Muscle layer of colon (tissue), 2 donors: ENCODE results near the gene C14orf132.
A peak's percentile ranks its signal among the peaks of the same experiment; 100 is the strongest.

Experiments used
- H3K27ac ChIP-seq: one replicate; pipeline ENCODE4 v1.7.0; 2013; ENCODE audit warnings: low read depth, mild to moderate bottlenecking, low read length, moderate library complexity
- H3K27me3 ChIP-seq, 2 donors: one replicate each; pipeline ENCODE4 v1.7.0; 2013; ENCODE audit warnings: low read length in 2 of 2, mild to moderate bottlenecking in 2 of 2; ENCODE audit not compliant: insufficient read depth in 2 of 2, control insufficient read depth in 1 of 2
- H3K36me3 ChIP-seq: one replicate; pipeline ENCODE4 v1.7.0; 2013; ENCODE audit warnings: mild to moderate bottlenecking, low read length; ENCODE audit not compliant: insufficient read depth
- H3K4me1 ChIP-seq: one replicate; pipeline ENCODE4 v1.7.0; 2013; ENCODE audit warnings: mild to moderate bottlenecking, low read length; ENCODE audit not compliant: insufficient read depth
- H3K4me3 ChIP-seq, 2 donors: one replicate each; pipeline ENCODE4 v1.7.0; 2013; ENCODE audit warnings: low read length in 2 of 2, low read depth in 1 of 2, mild to moderate bottlenecking in 1 of 2, moderate library complexity in 1 of 2
- H3K9ac ChIP-seq: one replicate; pipeline ENCODE4 v1.7.0; 2013; ENCODE audit warnings: low read length
- H3K9me3 ChIP-seq: one replicate; pipeline ENCODE4 v1.7.0; 2013; ENCODE audit warnings: mild to moderate bottlenecking, low read length
- donor health status: abdominal sarcoma.
- donor health status: Adenocarcinoma of cecum.

Gene C14orf132

DNA sequence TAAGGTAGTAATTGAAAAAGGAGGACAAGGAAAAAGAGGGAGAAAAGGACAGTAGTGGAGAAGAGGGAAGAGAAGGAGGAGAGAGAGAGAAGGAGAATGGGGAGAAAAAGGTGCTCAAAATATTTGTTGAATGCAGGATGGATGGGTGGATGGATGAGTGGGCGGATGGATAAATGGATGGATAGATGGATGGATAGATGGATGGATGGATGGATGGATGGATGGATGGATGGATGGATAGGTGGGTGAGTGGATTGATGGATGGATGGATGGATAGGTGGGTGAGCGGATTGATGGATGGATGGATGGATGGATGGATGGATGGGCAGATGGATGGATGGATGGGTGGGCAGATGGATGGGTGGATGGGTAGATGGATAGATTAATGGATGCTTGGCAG lies 21.3 kb upstream of the C14orf132 start:
- no peak overlapping the region for H3K4me3 ChIP-seq
- H3K9me3 ChIP-seq: no peaks in the 10 kb centered on the region
- no peak overlapping the region for H3K27ac ChIP-seq
- no peak overlapping the region for H3K9ac ChIP-seq
- no peaks in the 10 kb centered on the region for H3K4me1 ChIP-seq
- H3K36me3 ChIP-seq: no peaks in the 10 kb centered on the region
- no peaks in the 10 kb centered on the region for H3K27me3 ChIP-seq

DNA sequence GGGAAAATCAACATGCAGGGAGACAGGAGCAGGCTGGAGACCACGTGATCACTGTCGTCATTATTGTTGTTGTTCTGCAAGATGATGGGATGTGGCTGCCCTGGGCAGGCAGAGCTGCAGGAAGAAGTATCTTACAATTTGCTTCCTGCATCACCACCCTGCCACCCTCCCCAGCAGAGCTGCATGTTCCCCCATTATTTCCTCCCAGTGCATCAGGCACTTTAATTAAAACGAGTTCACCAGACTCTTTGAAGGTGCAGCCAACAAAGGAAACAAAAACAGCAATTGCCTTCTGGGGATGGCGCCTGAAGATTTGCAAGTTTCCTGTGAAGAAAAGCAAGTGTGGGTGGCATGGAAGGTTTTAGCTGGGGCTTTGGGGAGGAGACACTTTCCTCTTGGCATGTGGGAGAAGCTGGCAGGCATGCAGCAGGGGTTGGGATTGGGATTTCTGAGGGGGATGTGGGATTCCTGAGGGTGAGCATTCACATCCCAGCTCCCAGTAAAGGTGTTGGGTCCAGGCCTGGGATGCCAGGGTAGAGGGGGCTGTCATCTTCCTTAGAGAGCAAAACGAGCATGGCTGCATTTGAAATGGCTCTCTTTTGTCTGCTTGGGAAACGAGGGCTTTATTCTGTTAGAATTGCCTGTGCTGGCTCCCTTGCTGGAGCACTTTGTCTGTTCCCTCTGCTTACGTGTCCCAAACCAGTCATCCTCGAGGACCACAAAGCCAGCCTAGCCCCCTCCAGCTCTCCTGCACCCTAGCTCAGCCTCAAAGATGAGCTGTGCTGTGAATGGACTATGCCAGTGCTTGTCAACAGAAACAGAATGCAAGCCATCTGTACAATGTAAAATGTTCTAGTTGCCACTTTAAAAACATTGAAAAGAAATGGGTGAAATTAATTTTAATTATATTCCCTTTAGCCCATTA lies 11.5 kb upstream of the C14orf132 start:
- Histone ChIP-seq H3K27me3 (no peaks in the 10 kb centered on the region), H3K4me3 (no peak overlapping the region), H3K27ac (no peak overlapping the region), H3K4me1 (peaks cover 19% of the 10 kb centered on the region), H3K9me3 (no peaks in the 10 kb centered on the region), H3K9ac (no peak overlapping the region), H3K36me3 (no peaks in the 10 kb centered on the region)

DNA sequence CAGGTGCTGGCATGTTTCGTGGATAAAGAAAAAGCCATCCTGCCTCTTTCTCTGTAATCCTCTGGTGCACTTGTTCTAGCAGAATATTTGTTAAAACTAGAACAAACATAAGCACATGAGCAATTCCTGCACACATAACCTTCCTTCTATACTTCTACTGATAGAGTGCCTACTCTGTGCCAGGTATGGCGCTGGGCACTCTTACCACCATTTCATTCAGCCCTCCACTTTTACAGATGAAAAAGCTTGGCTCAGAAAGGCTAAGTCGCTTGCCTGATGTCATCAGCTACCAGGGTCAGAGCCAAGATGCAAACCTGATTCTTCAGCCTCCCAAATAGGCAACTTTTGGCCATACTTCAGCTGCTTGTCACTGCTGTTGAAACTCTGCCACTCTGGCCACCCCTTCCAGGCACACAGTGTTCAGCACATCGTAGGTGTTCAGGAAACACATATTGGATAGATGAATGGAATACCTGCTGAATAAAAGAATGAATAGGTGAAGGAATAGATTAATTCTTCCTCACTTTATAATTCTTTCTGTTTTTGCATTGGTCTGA lies 10.0 kb upstream of the C14orf132 start:
- no peak overlapping the region for H3K9ac ChIP-seq
- H3K27ac ChIP-seq: no peak overlapping the region

DNA sequence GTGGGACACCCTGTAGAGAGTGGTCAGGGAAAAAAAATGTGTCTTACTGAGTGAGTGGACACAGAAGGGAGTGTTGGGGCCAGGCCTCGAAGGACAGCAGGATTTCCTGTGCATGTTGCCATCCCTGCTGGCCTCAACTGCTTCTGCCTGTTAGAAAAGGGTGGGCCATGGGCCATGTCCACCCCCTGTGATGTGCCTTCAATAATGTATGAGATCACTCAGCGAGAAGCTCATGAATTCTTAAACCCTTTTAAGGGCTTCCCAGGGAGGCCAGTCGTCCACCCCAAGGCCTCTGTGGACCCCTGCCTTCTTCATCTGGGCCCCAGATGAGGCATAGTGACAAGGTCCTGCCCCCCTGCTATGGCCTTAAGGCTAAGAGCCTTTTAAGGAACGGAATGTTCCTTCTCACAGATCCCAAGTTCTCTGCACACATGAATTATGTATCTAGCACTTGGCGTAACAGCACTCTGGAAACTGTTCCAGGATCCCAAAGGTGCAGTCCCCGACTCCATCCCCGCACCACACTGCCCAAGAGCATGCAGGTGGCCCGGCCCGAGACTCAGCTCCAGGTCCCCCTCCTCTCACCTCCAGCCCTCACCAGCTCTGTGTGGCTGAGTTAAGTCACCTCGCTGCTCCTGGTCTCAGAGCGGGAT lies 8.9 kb upstream of the C14orf132 start:
- Histone ChIP-seq H3K4me1 (peaks cover 19% of the 10 kb centered on the region), H3K27ac (no peak overlapping the region), H3K9me3 (no peaks in the 10 kb centered on the region), H3K36me3 (no peaks in the 10 kb centered on the region), H3K4me3 (no peak overlapping the region), H3K9ac (no peak overlapping the region), H3K27me3 (no peaks in the 10 kb centered on the region)

More for the DNA sequence above, 10.0 kb upstream of the C14orf132 start:
- Histone ChIP-seq H3K9me3 (no peaks in the 10 kb centered on the region), H3K27me3 (no peaks in the 10 kb centered on the region), H3K36me3 (no peaks in the 10 kb centered on the region), H3K4me1 (peaks cover 19% of the 10 kb centered on the region), H3K4me3 (no peak overlapping the region)

DNA sequence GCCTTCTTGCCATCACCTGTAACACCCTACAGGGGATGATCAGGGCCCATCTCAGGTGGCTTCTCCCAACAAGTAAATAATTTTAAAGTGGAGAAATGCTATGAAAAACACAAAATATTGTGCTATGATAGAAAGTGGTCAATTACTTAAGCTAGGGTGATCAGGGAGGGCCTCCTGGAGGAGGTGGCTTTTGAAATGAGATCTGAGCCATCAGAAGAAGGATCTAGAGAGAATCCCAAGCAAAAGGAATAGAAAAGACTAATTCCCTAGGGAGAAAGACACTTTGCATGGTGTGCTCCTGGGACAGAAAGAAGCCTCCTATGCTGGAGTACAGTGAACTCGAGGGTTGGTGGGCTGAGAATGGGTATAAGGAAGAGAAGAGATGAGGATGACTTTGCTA lies 7.5 kb upstream of the C14orf132 start:
- peaks cover 19% of the 10 kb centered on the region for H3K4me1 ChIP-seq
- H3K27ac ChIP-seq: no peak overlapping the region
- H3K4me3 ChIP-seq: no peak overlapping the region
- H3K27me3 ChIP-seq: no peaks in the 10 kb centered on the region
- no peaks in the 10 kb centered on the region for H3K36me3 ChIP-seq
- no peaks in the 10 kb centered on the region for H3K9me3 ChIP-seq
- H3K9ac ChIP-seq: no peak overlapping the region

DNA sequence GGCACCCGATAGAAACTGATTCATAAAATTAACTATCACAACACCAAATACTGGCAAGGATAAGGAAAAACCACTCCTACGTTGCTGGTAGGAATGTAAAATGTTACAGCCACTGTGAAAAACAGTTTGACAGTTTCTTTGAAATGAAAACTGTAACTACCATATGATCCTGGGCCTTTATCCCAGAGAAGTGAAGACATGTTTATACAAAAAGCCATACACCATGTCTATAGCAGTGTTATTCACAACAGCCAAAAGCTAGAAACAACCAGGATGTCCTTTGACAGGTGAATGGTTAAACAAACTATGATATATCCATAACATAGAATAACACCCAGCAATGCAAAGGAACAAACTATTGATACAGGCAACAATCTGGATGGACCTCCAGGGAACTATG lies 3.7 kb upstream of the C14orf132 start:
- Histone ChIP-seq H3K27me3 (peaks cover 0 to under 1% of the 10 kb centered on the region in 2 donors), H3K4me1 (peaks cover 14% of the 10 kb centered on the region), H3K36me3 (no peaks in the 10 kb centered on the region), H3K4me3 (no peak overlapping the region), H3K9ac (no peak overlapping the region), H3K9me3 (no peaks in the 10 kb centered on the region), H3K27ac (no peak overlapping the region)

DNA sequence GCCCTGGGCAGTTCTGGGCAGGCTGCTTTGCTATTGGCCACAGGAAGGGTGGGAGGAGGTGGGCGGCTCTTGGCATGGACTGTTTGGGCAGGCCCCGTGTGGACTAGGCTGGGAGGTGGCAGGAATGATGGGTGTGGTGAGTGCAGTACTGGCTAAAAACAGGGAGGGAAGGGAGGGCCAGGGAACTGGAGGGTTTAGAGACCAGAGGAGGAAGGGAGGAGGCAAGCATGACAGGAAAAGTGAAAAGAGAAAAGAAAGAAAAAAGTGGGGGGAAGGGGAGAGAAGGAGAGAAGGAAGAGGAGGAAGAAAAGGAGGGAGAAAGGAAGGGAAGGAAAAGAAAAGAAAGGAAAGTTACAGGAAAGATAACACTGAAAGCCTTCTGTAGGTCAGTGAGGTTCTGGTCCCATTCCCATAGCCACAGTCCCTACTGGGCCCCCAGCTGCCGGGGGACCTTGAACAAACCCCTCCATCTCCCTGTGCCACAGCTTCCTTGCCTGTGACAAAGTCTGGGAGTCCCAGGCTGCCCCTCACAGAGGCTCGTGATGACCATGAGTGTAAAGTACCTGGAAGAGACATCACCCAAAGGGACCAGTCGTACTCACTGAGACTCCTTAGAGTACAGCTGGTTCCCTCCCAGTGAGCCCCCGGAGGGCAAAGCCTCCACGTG lies 1.1 kb upstream of the C14orf132 start:
- H3K4me3 ChIP-seq: no peak overlapping the region
- no peak overlapping the region for H3K9ac ChIP-seq
- H3K4me1 ChIP-seq: peaks cover 28% of the 10 kb centered on the region
- no peaks in the 10 kb centered on the region for H3K36me3 ChIP-seq
- no peaks in the 10 kb centered on the region for H3K9me3 ChIP-seq
- no peak overlapping the region for H3K27ac ChIP-seq
- peaks cover 0 to 5% of the 10 kb centered on the region in 2 donors for H3K27me3 ChIP-seq

DNA sequence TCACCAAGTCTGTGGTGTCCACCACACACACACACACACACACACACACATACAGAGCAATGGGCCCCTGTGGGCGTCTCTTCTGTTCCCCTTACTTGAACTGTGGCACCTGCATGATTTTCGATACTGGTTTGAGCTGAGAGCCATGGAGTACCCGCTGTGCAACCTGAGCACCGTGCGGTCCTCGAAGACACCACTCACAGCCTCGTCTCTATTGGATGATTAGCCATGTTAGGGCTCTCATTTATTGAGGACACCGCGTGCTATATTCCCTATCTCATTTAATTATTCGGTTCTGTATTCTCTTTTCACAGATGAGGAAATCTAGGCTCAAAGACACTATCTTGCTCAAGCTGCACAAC lies 623 bp upstream of the C14orf132 start:
- Histone ChIP-seq H3K27ac (peak overlapping the region; percentile 46), H3K27me3 (peaks cover 0 to 5% of the 10 kb centered on the region in 2 donors), H3K9me3 (no peaks in the 10 kb centered on the region), H3K36me3 (no peaks in the 10 kb centered on the region), H3K4me1 (peaks cover 28% of the 10 kb centered on the region), H3K4me3 (peak overlapping the region; percentile 56 to 88), H3K9ac (peak overlapping the region; percentile 10)

DNA sequence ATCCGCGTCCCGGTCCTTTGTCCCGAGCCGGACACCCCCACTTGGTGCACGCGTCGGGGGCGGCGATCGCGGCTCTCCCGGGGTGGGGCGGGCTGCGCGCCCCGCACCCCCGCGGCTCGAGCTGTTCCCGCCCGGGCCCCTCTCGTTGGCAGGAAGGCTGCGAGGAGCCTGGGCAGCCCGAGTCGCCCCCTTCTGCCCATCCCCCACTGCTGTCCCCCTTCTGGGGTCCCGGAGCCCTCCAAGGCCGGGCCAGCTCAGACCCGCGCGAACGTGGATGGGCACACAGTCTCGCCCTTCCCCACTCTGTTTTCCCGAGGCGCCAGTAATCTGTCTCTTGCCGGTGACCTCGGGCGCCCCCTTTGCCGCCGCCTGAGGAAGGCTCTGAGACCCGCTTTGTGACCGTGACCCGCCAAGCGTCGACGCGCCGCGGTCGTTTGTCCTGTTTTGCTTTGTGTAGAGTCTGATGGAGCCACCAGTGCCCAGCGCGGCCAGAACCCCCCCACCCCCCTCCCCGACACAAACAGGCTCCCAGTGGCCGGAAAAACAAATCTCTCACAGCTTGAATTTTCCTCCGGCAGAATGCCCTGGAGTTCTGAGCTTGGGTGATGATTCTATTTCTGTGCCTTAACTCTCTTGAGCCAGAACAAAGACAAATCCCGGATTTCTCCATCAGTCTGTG lies 610 bp downstream of the C14orf132 start:
- Histone ChIP-seq H3K36me3 (no peaks in the 10 kb centered on the region), H3K9me3 (no peaks in the 10 kb centered on the region), H3K27me3 (peaks cover 0 to 5% of the 10 kb centered on the region in 2 donors), H3K4me1 (peaks cover 28% of the 10 kb centered on the region), H3K27ac (peak overlapping the region; percentile 68), H3K9ac (peak overlapping the region; percentile 59), H3K4me3 (peak overlapping the region; percentile 66 to 88)

DNA sequence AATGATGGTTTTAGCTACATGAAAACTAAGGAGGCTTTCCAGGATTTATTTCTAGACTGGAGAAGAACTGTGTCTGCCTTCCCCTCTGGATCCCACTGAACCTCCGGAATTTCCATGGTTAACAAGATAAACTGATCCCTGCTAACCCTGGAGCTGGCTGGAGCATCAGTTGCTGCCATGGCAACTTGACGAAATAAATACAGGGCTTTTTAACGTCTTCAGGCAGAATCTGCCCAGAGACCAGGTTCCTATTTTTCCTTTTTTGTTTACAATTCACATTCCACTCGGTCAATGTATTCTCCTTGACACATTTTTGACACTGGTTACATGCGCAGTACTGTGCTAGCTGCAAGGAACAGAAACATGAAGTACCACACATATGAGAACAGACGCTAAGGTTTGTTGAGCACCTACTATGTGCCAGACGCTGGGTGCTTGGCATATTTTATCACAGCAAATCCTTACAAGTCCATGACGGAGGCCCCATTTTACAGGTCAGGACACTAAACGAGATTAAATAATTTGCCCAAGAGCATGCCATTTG lies 1.7 kb downstream of the C14orf132 start:
- Histone ChIP-seq H3K4me3 (peak overlapping the region; percentile 11 to 66), H3K27me3 (peaks cover 0 to 5% of the 10 kb centered on the region in 2 donors), H3K36me3 (no peaks in the 10 kb centered on the region), H3K9ac (no peak overlapping the region), H3K9me3 (no peaks in the 10 kb centered on the region), H3K27ac (no peak overlapping the region), H3K4me1 (peaks cover 28% of the 10 kb centered on the region)
